ENCODE results near the gene NBAS. TPM values are rescaled to one million over a fixed set of nuclear protein-coding genes. Genes with fewer than 3 reads are reported as not detected.
A peak's percentile ranks its signal among the peaks of the same experiment; 100 is the strongest.

NBAS gene
- total and polyA plus RNA-seq, 9 of the 15 experiments (the other 6 are each of a cell fraction or from before 2014, with no cell fraction given) = 15.3 to 94.4 (median 69.9) TPM

- TF ChIP-seq MEF2A (IDR thresholded peaks at IDR 0.05; ENCODE audit: control insufficient read depth, low read depth, low read length) (no peak), ZBTB12 (CRISPR knock-in tag; IDR thresholded peaks at IDR 0.05) (no peak; the same call in 1 of the 2 replicates), NFXL1 (CRISPR knock-in tag; IDR thresholded peaks at IDR 0.05) (no peak), ARID1B (IDR thresholded peaks at IDR 0.05) (peak; percentile 93), KDM5B (IDR thresholded peaks at IDR 0.05; ENCODE audit: insufficient replicate concordance, low read depth, low read length) (no peak), TCF7 (IDR thresholded peaks at IDR 0.05; ENCODE audit: borderline replicate concordance) (no peak), ZNF431 (CRISPR knock-in tag; IDR thresholded peaks at IDR 0.05) (no peak), ZBTB9 (CRISPR knock-in tag; IDR thresholded peaks at IDR 0.05) (0 out of 2 replicates have a peak, but pooled peaks have one; percentile 34), ZNF445 (CRISPR knock-in tag; IDR thresholded peaks at IDR 0.05; ENCODE audit: low read depth) (no peak), DLX4 (CRISPR knock-in tag; IDR thresholded peaks at IDR 0.05) (no peak), YY1 (IDR thresholded peaks at IDR 0.05; ENCODE audit: borderline replicate concordance in 1 of 3, control insufficient read depth in 1 of 3, extremely low read depth in 1 of 3, insufficient read depth in 3 of 3, insufficient read length in 1 of 3, insufficient replicate concordance in 2 of 3, low read depth in 1 of 3, low read length in 2 of 3) (no peak), PTRF (tag; IDR thresholded peaks at IDR 0.05) (no peak), E4F1 (CRISPR knock-in tag; IDR thresholded peaks at IDR 0.05; ENCODE audit: borderline replicate concordance) (no peak), SMC3 (conservative IDR thresholded peaks at IDR 0.05; ENCODE audit: insufficient read depth, low read depth, low read length) (no peak), MTA2 (IDR thresholded peaks at IDR 0.05; ENCODE audit: low read depth) (peak; percentile 74), PREB (CRISPR knock-in tag; IDR thresholded peaks at IDR 0.05) (no peak), NCOA6 (IDR thresholded peaks at IDR 0.05) (no peak), TBP (optimal IDR thresholded peaks at IDR 0.05; ENCODE audit: low read depth, low read length) (no peak), CCNT2 (IDR thresholded peaks at IDR 0.05; ENCODE audit: borderline replicate concordance, extremely low read depth, insufficient read length, low read depth, low read length) (peak; percentile 95), MLLT1 (IDR thresholded peaks at IDR 0.05) (no peak)
These were observed 307.3 kb downstream of the NBAS start (continued) for GRCh38 chr2:15253835-15254286.

Measured in K562 (cell line).